ENCODE measurements around the gene TECR.

Gene TECR

DNA sequence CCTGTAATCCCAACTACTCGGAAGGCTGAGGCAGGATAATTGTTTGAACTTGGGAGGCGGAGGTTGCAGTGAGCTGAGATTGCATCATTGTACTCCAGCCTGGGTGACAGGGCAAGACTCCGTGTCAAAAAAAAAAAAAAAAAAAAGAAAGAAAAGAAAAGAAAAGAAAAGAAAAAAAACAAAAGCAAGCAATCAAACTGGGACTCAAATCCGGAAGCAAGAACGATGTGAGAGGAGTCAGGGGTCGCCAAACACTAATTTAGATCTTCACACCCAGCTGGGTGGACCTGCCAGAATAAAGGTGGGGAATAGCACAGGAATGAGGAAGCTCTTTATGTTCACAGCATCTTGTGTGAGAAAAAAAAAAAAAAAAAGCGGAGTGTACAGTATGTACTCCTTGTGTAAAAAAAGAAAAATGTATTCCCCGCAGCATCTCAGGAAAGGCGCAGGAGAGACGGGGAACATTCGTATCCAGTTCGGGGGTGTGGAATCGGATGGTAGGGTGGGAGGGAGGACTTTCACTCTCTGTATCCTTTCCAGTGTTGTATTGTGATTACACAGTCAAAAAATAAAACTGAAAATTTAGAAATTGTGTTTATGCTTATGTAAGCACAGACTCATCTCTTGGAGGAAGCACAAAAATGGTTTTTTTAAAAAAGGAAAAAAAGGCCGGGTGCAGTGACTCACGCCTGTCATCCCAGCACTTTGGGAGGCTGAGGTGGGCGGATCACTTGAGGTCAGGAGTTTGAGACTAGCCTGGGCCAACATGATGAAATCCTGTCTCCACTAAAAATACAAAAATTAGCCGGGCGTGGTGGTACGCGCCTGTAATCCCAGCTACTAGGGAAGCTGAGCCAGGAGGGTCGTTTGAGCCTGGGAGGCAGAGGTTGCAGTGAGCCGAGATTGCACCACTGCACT, 18.8 kb upstream of the TECR start:
- DNase-seq = no peak

DNA sequence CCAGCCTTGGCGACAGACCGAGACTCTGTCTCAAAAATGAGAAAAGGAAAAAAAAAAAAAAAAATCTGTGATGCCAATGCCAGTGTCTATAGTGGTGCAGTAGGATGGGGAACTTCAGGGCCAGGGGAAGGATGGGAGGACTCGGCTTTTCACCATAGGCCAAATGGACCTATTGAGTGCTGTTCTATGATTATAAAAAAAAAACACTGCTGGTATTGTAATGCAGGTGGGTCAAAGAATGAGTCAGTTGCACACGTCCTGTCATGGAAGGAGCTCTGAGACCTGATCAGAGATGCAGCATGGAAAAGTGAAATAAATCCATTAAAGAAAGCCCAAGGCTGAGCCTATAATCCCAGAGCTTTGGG, 18.2 kb upstream of the TECR start:
- DNase-seq = no peak

DNA sequence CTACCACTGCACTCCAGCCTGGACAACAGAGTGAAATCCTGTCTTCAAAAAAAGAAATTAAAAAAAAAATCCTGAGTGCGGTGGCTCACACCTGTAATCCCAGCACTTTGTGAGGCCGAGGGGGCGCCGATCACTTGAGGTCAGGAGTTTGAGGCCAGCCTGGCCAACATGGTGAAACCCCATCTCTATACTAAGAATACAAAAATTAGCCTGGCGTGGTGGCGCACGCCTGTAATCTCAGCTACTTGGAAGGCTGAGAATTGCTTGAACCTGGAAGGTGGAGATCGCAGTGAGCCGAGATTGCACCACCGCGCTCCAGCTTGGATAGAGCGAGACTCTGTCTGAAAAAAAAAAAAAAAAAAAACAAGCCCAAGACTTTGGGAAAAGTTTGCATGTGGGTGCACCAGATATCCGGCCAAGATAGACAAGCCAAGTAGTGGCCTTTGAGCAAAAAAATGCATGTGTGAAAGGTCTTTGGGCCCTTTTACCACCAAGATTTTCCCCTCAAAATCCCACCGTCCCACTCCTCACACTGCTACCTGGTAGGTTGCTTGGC, 16.9 kb upstream of the TECR start:
- no peak for DNase-seq

DNA sequence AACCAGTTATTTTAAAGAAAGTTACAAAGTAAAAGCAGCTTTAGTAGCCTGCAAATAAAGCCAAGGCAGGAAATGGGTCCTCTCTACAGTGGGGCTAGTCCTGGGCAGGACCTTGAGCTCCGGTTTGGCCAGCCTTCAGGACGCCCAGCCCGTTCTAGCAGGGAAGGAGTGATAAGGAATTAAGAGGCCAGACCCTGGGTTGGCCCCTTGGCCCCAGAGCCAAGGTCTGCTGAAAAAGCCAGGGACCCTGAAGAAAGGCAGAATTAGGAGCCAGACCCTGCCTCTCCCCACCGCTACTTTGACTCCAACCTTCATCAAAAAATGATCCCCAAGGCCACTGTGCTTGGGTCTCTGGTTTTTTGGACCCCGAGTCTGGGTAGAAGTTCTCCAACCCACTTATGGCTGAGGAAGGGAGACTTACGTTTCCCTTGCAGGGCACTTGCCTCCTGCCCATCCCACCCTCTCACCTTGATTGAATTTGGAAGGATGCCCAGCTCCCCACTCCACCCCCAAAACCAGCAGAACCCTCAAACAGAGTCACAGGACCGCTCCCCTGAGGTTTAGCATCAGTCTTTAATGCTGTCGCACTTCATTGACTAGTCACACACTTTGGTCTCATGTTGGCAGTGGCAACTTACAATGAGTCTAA, 15.1 kb upstream of the TECR start:
- DNase-seq = no peak

DNA sequence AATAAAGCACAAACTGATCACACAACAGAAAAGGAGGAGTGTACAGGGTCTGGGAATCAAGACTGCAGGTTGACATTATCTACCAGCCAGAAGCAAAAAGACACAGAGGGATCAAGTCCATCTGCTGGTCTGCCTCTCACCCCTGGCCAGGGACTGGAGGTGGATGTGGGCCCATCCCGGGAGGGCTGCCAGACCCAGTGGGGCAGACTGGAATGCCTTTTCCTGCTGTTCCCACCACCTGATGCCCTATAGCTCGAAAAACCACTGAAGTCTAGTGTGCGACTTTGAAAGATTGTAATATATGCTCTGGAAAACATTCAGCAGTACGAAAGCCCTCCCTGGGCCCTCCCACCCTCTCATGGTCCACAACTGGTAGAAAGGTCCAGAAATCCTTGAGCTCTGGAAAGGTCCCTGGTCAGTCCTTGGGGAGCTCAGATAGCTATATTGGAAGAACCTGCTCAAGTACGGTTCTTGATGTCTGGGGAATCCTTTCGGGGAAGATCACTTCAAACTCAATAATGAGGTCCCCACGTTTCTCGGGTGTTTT, 13.8 kb upstream of the TECR start:
- no peak for DNase-seq

DNA sequence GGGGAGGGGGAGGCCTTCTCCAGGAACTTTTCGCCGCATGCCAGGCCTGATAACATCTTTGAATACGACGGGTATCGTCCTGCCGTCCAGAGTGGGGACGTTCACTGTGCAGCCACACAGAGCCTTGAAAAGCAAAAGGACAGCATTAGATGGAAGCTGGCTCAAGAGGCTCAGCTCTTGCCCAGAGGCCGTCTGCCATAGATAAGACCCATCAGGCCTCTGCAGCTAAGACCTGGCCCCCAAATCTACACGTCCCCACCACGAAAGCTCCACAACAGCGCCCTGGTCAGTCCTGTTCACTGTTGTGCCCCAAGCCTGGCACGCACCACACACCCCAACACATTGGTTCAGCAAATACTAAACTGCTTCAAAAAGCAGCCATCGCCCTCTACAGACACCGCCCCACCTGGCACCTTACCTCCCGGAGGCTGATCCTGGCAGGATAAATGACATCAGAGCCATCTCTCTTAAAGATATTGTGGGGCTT, 13.3 kb upstream of the TECR start:
- no peak for DNase-seq

DNA sequence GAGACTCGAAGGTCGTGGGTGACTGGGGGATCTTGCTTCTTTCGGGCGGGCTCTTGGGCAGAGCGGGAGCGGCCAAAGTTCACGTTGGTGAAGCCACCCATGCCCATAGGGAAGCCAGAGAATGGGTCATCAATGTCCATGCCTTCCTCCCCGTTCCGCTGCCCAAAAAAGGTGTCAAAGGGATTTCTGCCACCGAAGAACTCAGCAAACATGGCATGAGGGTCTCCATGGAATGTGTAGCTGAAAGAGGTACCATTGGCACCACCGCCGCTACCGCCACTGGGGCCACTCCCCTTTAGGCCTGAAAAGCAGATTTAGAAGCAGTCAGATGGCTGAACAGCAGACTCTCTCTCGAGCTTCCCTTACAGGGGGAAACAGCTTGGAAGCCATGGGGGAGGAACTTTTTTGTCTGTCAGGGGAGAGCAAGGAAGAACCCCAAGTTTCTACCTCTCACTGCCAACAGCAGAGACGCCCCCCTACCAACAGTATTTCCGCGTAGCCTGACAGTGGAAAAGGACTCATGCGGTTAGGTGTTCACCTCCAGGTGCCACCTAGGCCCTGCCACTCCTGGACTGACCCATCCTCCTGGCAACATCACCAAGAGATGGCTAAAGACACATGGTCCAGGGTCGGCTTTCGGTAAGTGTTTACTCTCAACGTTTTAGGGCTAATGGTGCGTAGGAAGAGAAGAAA, 12.5 kb upstream of the TECR start:
- DNase-seq = no peak

DNA sequence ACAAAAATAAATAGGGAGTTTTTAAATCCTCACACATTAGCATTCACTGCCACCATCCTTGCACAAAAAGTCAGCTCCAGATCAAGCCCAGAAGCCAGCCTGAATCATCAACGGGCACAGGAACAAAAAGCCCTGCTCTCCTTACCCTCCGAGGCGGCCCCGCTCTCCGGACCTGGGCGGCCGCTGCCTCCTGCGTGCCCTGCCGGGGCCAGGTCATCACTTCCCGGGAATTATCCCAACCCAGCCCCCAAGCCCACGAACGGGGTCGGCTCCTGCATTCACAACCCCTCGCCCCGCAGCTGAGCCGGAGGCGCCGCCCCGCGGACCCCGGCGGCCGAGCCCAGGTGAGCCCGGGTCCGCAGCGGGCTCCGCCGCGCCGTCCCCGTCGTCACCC, 12.0 kb upstream of the TECR start:
- DNase-seq = no peak

DNA sequence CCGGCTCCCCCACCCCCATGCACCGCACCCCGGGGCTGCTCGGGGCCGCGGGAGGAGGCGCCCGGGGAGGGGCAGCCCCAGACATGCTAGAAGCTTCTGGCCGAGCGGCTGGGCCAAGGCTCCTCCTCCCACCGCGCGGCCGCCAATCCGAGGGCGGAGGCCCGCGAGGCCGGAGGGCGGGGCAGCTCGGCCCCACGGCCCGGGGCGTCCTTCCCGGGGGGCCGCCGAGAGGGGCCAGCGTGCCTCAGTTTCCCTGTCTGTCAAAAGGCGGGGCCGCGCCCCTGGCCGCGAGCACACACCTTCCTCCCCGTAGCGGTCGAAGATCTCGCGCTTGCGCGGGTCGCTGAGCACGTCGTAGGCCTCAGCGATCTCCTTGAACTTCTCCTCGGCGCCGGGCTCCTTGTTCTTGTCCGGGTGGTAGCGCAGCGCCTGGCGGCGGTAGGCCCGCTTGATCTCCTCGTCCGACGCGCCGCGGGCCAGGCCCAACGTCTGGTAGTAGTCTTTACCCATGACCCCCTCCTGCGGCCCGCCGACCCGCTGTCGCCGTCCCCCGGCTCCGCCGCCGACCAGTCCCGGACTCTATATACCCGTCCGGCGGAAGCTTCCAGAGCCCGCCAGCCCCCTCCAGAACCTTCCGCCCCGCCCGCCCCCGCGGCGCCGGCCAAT, 11.4 kb upstream of the TECR start, which contains the start of gene DNAJB1:
Gene DNAJB1 (minus strand): TSS at position 558 of the 666 bp plus-strand sequence. CDS start 48 bp downstream, at position 510.
- no peak for DNase-seq

DNA sequence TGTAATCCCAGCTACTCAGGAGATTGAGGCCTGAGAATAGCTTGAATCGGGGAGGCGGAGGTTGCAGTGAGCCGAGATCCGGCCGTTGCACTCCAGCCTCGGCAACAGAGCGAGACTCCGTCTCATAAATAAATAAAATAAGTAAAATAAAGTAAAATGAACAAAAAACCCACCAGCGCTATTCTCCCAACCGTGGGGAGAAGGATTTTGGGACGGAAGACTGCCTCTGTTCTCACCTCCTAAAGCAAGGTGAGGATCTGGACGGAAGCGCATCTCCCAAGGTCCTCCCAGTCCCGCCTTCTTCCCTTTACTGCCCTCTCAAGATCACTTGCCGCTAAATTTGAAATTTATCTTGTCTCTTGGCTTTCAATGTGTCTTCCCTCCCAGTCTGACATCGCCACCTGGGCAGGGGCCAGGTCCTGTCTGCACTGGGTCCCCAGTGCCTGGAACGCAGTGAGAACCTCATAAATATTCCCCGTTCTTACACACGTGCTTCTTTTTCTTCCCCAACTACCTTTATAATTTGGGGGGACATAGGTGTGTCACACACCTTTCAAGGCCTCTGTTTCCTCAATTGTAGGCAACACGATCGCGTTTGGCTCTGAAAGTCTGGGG, 10.0 kb upstream of the TECR start:
- DNase-seq = no peak

DNA sequence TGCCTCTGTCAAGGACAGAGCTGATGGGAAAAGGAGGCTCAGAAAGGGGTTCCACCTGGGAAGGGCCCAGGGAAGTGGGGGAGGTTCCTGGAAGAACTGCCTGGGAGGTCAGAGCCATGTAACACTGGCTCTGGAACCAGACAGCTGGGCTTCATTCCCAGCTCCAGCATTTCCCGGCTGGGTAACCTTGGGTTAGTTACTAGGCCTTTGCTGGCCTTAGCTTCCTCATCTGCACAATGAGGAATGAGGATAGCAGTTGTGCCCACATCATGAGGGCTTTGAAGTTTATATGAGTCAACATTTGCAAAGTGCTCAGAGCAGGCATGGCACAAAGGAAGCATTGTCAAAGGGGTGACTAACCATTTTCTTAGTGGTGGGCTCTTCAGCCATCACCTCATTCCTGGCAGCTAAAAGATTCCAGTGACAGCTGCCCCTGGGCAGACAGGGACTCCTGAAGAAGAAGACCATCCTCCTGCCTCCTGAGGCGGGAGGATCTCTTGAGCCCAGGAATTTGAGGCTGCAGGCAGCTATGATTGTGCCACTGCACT, 9.5 kb upstream of the TECR start:
- no peak for DNase-seq

DNA sequence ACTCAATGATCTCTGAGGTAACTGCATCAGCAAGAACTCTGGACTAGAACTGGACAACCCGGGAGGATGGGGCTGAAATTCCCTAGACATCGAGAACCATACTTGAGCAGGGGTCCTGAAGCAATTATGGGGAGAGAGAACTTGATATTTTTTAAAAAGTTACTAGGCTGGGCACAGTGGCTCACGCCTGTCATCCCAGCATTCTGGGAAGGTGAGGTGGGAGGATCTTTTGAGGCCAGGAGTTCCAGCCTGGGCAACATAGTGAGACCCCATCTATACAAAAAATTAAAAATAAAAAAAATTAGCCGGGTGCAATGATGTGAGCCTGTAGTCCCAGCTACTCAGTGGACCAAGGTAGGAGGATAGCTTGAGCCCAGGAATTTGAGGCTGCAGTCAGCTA, 8.9 kb upstream of the TECR start:
- DNase-seq = no peak

DNA sequence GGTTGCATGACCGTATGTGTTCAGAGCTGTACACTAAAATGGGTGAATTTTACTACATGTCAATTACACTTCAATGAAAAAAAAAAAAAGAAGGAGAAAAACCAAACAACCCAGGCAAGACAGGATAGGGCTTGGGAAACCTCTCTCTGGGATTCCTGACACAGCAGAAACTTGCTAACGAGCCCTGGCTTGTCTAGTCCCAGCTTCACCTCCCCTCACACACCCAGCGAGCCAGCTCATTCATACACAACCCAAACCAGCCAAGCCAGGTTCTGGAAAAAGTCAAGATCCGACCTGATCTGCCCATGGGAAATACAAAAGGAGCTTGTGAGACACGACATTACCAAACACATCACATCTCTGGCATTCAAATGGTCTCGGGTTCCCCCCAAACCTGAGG, 3.7 kb upstream of the TECR start:
- DNase-seq = no peak

DNA sequence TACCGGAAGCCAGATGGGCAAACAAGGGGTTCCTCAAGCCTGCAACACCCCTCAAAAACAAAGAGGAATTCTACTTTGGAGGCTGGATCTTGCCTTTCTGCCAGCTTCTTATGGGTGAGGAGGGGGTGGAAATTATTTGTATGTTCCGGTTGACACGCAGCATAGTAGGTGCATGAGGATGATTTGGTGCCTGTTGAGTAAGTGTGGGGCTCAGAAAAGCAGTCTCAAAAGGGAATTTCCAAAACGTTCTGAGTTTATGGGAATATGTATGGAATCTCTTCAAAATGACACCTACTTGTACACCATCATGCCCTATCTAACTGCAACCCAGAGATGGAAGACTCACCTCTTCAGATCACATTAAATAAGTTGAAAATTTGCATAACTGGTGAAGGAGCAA, 3.0 kb upstream of the TECR start:
- no peak for DNase-seq

DNA sequence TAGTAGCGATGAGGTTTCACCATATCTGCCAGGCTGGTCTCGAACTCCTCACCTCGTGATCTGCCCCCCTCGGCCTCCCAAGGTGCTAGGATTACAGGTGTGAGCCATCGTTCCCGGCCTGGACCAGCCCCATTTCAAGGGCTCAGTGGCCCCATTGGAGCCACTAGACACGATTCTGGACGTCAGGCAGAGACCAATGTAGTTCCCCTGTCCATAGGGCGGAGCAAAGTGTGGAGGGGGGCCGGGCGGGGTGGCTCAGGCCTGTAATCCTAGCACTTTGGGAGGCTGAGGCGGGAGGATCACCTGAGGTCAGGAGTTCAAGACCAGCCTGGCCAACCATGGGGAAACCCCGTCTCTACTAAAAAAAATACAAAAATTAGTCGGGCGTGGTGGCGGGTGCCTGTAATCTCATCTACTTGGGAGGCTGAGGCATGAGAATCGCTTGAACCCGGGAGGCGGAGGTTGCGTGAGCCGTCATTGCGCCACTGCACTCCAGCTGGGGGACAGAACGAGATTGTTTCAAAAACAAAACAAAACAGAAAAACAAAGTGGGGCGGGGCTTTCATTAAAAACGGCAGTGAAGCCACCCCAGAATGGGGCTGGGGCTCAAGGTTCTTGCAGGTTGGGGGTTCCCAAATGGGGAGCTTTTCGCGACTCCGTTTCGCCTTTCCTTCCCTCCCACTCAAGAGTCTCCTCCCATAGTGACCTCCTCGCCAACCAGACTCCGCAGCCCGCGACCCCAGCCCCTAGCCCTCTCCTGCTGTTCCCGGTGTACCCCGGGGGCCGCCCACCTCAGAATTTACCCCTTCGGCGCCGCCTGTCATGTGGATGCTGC, 758 bp upstream of the TECR start:
- no peak for DNase-seq

DNA sequence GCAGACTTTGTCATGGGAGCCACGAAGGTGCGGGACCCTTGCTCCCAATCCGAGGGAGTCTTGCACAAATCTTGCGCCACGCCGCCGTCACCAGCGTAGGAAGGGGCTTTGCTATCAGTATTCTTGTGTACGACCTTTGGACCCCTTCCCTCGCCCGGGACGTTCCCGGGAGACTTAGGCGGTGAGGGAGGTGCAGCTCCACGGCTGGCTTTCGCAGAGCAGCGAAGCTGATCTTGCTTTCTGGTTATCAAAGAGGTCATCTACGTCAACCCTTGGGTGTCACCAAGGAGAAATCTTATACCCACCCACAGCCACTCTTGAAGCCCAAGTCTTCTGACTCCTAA, 583 bp downstream of the TECR start:
- no peak for DNase-seq

DNA sequence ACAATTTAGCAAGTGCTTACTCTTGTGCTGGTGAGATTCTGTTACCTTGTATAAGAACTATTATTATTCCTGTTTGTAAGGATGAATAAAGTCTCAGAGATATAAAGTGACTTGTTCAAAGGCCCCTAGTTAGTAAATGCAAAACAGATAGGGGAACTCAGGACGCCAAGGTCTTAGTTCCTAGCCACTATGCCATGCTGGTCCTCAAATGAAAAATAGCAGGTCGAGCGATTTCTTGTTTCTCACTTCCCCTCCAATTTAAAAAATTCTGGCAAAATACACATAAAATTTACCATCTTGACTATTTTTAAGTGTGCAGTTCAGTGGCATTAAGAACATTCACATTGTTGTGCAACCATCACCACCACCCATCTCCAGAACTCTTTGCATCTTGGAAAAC, 1.1 kb downstream of the TECR start:
- no peak for DNase-seq

DNA sequence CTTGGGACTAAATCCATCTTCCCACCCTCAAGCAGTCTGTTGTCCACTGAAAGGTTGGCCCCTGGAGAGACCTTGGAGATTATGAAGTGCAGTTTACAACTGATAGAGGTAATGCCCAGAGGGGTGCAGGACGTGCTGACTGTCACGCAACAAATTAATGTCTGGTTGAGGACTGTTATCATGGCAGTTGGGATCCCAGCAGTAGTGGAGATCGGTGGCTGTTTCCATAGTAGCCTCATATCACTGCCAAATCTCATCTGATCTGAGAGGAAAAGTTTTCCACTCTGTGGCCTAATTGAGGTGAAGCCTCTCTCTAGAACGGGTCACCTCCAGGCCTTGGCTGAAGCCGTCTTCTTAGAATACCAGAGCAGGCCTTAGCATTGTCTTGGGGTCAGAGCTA, 4.1 kb downstream of the TECR start:
- DNase-seq = no peak

DNA sequence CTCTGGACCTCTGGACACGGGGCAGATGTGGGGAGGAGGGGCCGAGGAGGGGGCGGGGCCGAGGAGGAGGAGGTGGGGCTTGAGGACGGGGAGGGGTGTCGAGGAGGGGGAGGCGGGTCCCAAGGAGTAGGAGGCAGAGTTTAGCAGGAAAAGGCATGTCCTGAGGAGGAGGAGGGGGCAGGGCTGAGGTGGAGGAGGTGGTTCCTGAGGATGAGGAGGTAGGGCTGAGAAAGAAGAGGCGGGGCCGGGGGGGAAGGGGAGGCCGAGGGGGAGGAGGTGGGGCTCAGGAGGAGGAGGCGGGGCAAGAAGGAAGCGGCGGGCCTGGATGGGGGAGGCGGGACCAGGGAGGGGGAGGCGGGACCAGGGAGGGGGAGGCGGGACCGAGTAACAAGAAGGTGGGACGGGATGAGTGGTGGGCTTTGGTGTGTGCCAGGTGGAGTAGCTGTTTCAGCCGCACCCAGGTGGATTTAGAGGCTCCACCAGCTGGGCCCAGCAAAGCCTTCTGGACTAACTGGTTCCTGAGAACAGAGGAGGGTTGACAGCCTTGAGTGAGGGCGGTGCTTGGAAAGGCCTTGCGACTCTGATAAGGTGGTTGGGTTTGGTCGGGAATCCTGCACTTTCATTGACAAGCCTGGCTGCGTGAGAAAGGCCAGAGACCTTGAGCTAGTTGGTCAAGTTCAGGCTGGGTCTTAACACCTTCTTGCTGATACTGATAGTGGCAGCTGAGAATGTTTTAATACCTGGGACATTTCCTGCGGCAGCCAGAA, 7.7 kb downstream of the TECR start:
- DNase-seq = no peak
